Lower lobe of right lung (tissue), 2 donors: ENCODE measurements around the gene TAOK3. TPM values are rescaled to one million over a fixed set of nuclear protein-coding genes. Genes with fewer than 3 reads are reported as not detected.
"Not testable (repeated sequence)": the region's sequence is repeated elsewhere in the genome, so short reads cannot be mapped to it uniquely, and the experiment has no call there.

Experiments
- ATAC-seq, 2 donors: fragments of 200-7000 bp; cut with Tn5 transposase; one replicate each; pipeline ENCODE4 v1.9.1; 2020 to 2022; ENCODE audit warnings: mild to moderate bottlenecking in 2 of 2, moderate library complexity in 2 of 2
- DNase-seq: peaks from one replicate; pipeline ENCODE4 v3.0.0-alpha.2; 2020
- H3K27ac ChIP-seq: fragments of 200-600 bp; one replicate; pipeline ENCODE4 v1.8.0; 2022
- H3K27me3 ChIP-seq: fragments of 200-600 bp; one replicate; pipeline ENCODE4 v1.8.0; 2022; ENCODE audit warnings: low read depth
- H3K36me3 ChIP-seq: fragments of 200-600 bp; one replicate; pipeline ENCODE4 v1.8.0; 2022; ENCODE audit warnings: mild to moderate bottlenecking
- H3K4me1 ChIP-seq: fragments of 200-600 bp; one replicate; pipeline ENCODE4 v1.8.0; 2022
- H3K4me3 ChIP-seq: fragments of 200-600 bp; one replicate; pipeline ENCODE4 v1.8.0; 2022; ENCODE audit warnings: mild to moderate bottlenecking
- H3K9me3 ChIP-seq: fragments of 200-600 bp; one replicate; pipeline ENCODE4 v1.8.0; 2022
- intact Hi-C: fragments of 100-400 bp; cut with DNase I; formaldehyde crosslinking; loops from one replicate; pipeline ENCODE4 v1.11.0; 2022
- total RNA-seq: library from RNA; stranded (reverse); fragmentation: NEBNext Ultra II Directional; extraction: Animal tissue kit (Norgen Biotek cat#: 25700); gene quantifications from one replicate; pipeline ENCODE4 v1.2.1, GENCODE V29; 2021
- TF ChIP-seq, protein P1 (sequence below): fragments of 200-600 bp; IDR thresholded peaks from one replicate; pipeline ENCODE4 v1.8.0; 2022; ENCODE audit warnings: antibody characterized with exemption, mild to moderate bottlenecking
- donor health status: DM: no; HTN: yes; CAD: no; lungs with severe emphysema.

The TAOK3 gene
- total RNA-seq, 1 donor from 2014 or later: 68.8 TPM

DNA sequence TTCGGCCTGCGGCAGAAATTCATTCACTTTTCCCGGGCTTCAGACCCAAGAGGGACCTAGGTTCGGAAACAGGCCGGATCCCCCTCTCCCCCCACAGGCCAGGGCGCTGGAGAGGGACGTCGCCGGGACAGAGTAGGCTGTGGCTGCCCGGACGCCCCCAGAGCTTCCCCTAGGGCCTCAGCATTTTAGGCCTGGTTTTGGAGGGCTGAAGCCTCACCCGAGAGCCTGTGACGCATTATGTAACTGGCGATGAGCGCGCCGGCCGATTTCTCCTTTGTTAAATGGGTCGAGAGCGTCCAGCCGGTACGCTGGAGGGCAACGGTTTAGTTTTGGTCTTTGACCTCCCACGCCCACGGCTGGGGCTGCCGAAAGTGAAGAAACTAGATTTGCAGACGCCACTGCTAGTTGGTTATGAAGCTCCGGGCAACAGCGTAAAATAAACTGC, 236.1 kb downstream of the TAOK3 start:
- peak; percentile 72 to 81 for ATAC-seq
- H3K9me3 ChIP-seq: no peaks in the 10 kb centered on the region
- peak; percentile 84 for DNase-seq
- peaks cover 36% of the 10 kb centered on the region for H3K36me3 ChIP-seq
- H3K4me3 ChIP-seq: peak overlapping the region; percentile 96
- TF ChIP-seq, protein P1, sequence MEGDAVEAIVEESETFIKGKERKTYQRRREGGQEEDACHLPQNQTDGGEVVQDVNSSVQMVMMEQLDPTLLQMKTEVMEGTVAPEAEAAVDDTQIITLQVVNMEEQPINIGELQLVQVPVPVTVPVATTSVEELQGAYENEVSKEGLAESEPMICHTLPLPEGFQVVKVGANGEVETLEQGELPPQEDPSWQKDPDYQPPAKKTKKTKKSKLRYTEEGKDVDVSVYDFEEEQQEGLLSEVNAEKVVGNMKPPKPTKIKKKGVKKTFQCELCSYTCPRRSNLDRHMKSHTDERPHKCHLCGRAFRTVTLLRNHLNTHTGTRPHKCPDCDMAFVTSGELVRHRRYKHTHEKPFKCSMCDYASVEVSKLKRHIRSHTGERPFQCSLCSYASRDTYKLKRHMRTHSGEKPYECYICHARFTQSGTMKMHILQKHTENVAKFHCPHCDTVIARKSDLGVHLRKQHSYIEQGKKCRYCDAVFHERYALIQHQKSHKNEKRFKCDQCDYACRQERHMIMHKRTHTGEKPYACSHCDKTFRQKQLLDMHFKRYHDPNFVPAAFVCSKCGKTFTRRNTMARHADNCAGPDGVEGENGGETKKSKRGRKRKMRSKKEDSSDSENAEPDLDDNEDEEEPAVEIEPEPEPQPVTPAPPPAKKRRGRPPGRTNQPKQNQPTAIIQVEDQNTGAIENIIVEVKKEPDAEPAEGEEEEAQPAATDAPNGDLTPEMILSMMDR: no peak
- no peaks in the 10 kb centered on the region for H3K27me3 ChIP-seq
- peak overlapping the region; percentile 91 for H3K27ac ChIP-seq
- intact Hi-C loops: no loop called here
- H3K4me1 ChIP-seq: peaks cover 24% of the 10 kb centered on the region

- TF ChIP-seq, protein P1: no peak
- peaks cover 24% of the 10 kb centered on the region for H3K4me1 ChIP-seq
- ATAC-seq (peak; percentile 100), DNase-seq (peak; percentile 96)
- H3K27me3 ChIP-seq: no peaks in the 10 kb centered on the region
- peak within 1 kb of the TSS; percentile 91 for H3K27ac ChIP-seq
- intact Hi-C loops: no loop called here
- H3K4me3 ChIP-seq: peak within 1 kb of the TSS; percentile 96
- peaks cover 30% of the 10 kb centered on the region for H3K36me3 ChIP-seq
- H3K9me3 ChIP-seq: no peaks in the 10 kb centered on the region
Measured at GRCh38 chr12:118135788-118136558, 236.7 kb downstream of the TAOK3 start, which contains the start of gene PEBP1. Gene PEBP1 (plus strand): TSS chr12:118136124. CDS start chr12:118136210, 86 bp downstream.

GRCh38 chr12:118129436-118129835, 243.3 kb downstream of the TAOK3 start:
- H3K4me1 ChIP-seq, H3K27me3 ChIP-seq, H3K4me3 ChIP-seq, H3K36me3 ChIP-seq, DNase-seq, intact Hi-C loops, ATAC-seq, H3K9me3 ChIP-seq, H3K27ac ChIP-seq: not testable (repeated sequence)

- intact Hi-C loops: no loop called here
- TF ChIP-seq, protein P1: no peak
Measured at GRCh38 chr12:118127867-118128266, 244.8 kb downstream of the TAOK3 start.

DNA sequence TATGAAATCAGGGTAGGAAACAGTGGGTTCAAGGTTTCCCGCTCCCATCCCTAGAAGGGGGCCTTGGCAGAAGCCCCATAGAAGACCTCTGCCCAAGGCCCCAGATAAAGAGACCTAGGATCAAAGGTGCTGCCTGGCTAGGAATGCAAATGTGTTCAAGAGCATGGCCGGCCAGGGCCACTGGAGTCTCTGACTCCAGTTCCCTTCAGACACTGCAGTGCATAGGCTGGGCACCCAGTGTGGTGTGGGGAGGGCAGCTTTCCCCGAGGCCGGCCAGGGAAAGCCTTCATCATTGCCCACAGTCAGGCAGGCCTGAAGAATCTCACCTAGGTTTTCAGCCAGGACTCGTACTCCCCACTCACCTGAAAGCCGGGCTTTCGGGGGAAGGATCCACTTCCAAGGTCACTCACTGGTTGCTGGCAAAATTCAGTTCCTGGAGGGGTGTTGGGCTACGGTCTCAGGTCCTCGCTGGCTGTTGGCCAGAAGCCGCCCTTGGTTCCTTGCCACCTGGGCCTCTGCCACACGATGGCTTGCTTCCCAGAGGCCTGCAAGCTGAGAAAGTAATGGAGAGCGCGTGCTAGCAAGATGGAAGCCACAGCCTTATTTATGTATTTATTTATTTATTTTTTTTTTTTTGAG, 246.5 kb downstream of the TAOK3 start:
- H3K27ac ChIP-seq: no peak overlapping the region
- no peaks in the 10 kb centered on the region for H3K27me3 ChIP-seq
- no peak overlapping the region for H3K4me3 ChIP-seq
- DNase-seq: peak; percentile 74
- intact Hi-C loops: no loop called here
- H3K36me3 ChIP-seq: no peaks in the 10 kb centered on the region
- no peaks in the 10 kb centered on the region for H3K9me3 ChIP-seq
- TF ChIP-seq, protein P1: no peak
- ATAC-seq: peak; percentile 71 to 75
- peaks cover 1% of the 10 kb centered on the region for H3K4me1 ChIP-seq

More at GRCh38 chr12:118127867-118128266, 244.8 kb downstream of the TAOK3 start:
- Histone ChIP-seq H3K27ac (no peak overlapping the region), H3K4me1 (no peaks in the 10 kb centered on the region), H3K4me3 (no peak overlapping the region), H3K36me3 (no peaks in the 10 kb centered on the region), H3K9me3 (no peaks in the 10 kb centered on the region), H3K27me3 (no peaks in the 10 kb centered on the region)
- no peak for DNase-seq
- ATAC-seq: no peak

DNA sequence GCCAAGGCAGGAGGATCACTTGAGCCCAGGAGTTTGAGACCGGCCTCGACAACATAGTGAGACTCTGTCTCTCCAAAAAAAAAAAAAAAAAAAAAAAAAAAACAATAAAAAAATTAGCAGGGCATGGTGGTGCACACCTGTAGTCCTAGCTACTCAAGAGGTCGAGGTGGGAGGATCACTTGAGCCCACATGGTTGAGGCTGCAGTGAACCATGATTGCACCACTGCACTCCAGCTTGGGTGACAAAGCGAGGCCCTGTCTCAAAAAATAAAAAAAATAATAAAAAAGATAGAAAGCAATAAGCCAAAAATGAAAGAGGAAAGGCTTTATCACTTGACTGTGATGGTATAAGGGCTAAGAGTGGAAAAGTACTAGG, 247.0 kb downstream of the TAOK3 start:
- Histone ChIP-seq H3K9me3 (no peaks in the 10 kb centered on the region), H3K27me3 (no peaks in the 10 kb centered on the region), H3K27ac (no peak overlapping the region), H3K36me3 (no peaks in the 10 kb centered on the region), H3K4me1 (peaks cover 5% of the 10 kb centered on the region), H3K4me3 (no peak overlapping the region)
- DNase-seq (no peak), ATAC-seq (no peak)
- TF ChIP-seq, protein P1: no peak
- intact Hi-C loops: no loop called here
